Fibroblast of the aortic adventitia (primary cell): Measurements from ENCODE around the gene TANC2. TPM values are rescaled to one million over a fixed set of nuclear protein-coding genes. Genes with fewer than 3 reads are reported as not detected.

Experiments used
- DNase-seq: peaks from one replicate; pipeline ENCODE4 v3.0.0-alpha.2; 2010; ENCODE audit warnings: low read depth
- H3K4me3 ChIP-seq: 2 replicates; pipeline ENCODE4 v1.5.1; 2011; ENCODE audit warnings: low read depth, mild to moderate bottlenecking, control low read depth, low read length, moderate library complexity
- total RNA-seq: library from RNA; depleted of rRNA; stranded (reverse); fragments of >200 nt; gene quantifications from 2 replicates; pipeline ENCODE4 v1.2.3, GENCODE V29; 2012; ENCODE audit warnings: low replicate concordance
- TF ChIP-seq, protein P1 (sequence below): IDR thresholded peaks from 2 replicates; pipeline ENCODE4 v1.5.1; 2011; ENCODE audit warnings: mild to moderate bottlenecking, low read length, control low read depth, inconsistent platforms; ENCODE audit not compliant: insufficient read depth

Gene TANC2
- total RNA-seq, 1 donor = 30.8 TPM

DNA sequence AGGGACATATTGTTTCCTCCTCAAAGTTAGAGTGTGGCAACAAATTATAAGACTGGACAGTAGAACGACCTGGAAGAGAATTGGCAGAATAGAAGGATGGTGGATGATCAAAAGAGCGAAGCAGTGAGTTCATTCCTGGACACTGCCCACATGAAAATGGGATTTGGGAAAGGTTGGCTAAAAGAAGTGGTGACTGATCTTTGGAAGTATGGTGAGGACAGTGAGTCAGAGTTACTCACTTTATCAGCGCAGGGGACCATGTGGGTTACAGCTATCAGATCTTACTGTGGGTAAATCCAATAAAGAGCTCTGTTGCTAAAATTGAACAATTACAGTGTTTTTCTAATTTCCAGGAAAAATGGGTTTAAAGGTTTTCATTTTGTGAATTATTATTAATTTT is 2.7 kb upstream of the TANC2 start:
- peak; percentile 75 for DNase-seq
- H3K4me3 ChIP-seq = no peak overlapping the region

DNA sequence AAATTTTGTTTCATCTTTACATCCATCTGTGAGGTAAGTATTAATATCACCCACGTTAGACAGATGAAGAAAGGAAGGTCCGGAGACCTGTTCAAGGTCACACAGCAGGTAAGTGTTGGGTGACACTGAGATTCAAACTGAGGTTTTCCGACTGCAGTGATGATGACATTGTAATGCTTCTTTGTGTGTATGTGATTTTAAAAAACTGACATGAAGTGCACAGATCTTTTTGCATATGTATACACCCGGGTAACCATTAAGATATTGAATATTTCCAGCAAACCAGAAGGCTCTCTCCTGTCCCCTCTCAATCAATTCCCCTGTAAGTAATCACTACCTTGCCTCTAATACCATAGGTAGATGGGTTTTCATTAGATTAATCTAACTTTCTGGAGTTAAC is 1.5 kb upstream of the TANC2 start:
- TF ChIP-seq, protein P1, sequence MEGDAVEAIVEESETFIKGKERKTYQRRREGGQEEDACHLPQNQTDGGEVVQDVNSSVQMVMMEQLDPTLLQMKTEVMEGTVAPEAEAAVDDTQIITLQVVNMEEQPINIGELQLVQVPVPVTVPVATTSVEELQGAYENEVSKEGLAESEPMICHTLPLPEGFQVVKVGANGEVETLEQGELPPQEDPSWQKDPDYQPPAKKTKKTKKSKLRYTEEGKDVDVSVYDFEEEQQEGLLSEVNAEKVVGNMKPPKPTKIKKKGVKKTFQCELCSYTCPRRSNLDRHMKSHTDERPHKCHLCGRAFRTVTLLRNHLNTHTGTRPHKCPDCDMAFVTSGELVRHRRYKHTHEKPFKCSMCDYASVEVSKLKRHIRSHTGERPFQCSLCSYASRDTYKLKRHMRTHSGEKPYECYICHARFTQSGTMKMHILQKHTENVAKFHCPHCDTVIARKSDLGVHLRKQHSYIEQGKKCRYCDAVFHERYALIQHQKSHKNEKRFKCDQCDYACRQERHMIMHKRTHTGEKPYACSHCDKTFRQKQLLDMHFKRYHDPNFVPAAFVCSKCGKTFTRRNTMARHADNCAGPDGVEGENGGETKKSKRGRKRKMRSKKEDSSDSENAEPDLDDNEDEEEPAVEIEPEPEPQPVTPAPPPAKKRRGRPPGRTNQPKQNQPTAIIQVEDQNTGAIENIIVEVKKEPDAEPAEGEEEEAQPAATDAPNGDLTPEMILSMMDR = no peak
- no peak for DNase-seq
- no peak overlapping the region for H3K4me3 ChIP-seq

More for the DNA sequence above, 2.7 kb upstream of the TANC2 start:
- TF ChIP-seq, protein P1 = no peak

DNA sequence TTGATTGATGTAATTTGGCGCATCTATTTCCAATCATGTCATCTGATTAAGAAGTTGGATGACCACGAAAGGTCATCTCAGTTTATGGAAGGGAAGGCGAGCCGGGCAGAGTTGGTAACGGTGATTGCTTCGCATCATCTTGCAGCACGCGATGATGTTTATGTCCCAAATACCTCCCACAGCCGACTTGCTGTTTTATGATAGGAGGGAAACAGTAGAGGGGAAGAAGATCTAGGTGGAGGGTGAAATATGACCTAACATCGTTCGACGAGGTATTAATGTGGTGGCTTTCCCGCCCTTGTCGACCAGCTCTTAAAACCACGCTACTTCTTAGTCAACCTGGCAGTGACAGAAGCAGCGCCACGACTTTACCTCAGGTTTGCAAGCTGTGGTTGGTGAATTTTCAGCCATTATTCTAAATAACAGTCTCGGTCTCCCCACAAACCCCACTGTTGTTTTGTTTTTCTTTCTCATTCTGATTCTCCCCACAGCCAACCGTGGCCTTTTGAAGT is 805 bp upstream of the TANC2 start:
- DNase-seq = no peak
- no peak overlapping the region for H3K4me3 ChIP-seq
- TF ChIP-seq, protein P1 = no peak

DNA sequence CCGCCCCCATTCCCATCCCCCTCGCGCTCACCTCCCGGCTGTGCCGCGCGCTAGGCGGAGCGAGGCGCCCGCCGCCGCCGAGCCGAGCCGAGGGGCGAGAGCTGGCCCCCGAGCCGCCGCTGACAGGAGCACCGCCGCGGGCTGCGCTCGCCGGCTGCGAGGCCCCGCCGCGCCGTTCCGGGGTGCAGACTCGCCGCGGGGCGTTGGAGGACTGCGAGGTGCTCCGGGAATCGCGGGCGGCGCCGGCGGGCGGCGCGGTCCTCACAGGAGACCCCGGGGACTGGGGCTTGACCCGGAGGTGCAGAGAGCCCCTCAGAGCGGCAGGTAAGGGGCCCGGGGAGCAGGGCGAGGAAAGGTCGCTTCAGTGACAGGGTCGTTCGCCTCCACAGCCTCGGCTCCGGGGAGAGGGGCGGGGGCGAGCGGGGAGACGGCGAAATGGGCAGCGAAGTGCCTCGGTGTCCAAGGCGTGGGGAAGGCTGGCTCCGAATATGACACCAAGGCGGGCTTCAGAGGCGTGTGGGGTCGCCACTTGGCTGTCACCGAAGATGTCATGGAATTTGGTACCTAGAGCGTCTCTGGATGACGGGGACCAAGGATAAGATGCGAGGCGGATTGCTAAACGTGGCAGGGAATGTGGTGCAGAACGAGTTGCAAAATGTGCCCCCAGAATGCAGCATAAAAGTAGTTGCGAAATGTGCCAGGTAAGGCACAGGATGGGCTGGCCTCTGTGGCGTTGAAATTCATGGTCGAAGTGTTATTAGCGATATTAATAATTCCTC is 580 bp downstream of the TANC2 start:
- TF ChIP-seq, protein P1 = no peak
- no peak for DNase-seq
- peak overlapping the region; percentile 83 for H3K4me3 ChIP-seq

DNA sequence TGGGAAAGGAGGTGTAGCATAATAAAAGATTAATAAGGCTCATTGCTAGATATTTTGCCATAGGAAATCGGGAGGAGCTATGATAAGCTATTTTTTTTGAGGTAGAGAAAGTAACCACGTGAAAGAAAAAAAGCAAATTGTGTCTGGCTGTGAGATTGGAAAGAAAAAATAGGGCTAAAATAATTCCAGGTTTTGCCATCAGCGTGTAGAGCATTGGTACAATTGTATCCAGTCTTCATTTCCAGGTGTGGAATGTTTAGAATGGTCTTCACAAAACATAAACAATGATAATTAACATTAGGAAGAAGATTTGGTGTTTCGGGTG is 1.1 kb downstream of the TANC2 start:
- no peak for DNase-seq
- TF ChIP-seq, protein P1 = no peak
- H3K4me3 ChIP-seq = peak overlapping the region; percentile 83

DNA sequence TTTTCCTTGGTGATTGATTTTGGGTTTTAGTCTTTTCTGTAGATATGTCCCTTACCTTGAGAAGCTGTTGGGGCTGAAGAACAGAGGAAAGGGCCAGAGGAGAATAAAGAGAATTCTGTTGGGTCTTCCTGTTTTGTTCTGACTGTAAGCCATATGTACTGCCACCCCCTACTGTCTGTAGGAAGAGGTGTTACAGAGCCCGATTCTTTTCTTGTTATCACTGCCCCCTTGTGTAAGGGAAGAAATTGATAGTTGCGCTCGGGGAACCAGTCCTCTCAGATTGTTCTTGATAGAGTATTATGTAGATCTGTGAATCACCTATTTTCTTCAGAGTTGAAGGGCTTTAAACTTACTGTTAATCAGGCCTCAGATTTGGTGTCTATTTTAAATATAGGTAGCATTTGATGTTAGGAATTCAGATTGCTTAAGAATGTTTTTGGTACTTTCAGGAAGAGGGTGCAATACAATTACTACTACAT is 2.4 kb downstream of the TANC2 start:
- TF ChIP-seq, protein P1 = peak; percentile 92
- peak overlapping the region; percentile 23 for H3K4me3 ChIP-seq
- DNase-seq = peak; percentile 93
